NB4 (cell line): ENCODE results near the gene PHKA1.

ENCODE experiments used
- MYC ChIP-seq: IDR thresholded peaks from 2 replicates; pipeline ENCODE4 v1.6.1; 2011; ENCODE audit warnings: low read depth, low read length
- POLR2A ChIP-seq: IDR thresholded peaks from 2 replicates; pipeline ENCODE4 v1.6.1; 2011; ENCODE audit warnings: mild to moderate bottlenecking; ENCODE audit not compliant: insufficient read length; ENCODE audit errors: extremely low read depth
- TF ChIP-seq, protein P1 (sequence below): IDR thresholded peaks from one replicate; pipeline ENCODE4 v1.5.1; 2012; ENCODE audit warnings: low read depth, low read length

DNA sequence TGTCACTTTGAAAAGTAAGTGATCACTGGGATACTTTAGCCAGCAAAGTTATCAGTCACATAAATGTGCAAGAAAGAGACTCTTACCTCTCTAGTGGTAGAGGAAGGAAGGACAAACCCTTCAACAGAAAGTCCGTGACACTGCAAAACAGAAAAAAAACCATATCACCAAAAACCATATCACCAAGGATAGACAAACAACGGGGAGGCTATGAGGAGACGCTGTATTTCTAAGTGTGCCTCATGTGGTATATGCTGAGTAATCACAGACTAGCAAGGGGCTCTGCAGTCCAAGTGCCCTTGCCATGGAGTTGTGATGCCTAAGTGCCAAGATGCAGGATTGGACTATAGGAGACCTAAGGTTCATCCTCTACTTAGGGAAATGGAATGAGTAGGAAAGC, 129.9 kb downstream of the PHKA1 start:
- no peak for TF ChIP-seq POLR2A
- TF ChIP-seq, protein P1, sequence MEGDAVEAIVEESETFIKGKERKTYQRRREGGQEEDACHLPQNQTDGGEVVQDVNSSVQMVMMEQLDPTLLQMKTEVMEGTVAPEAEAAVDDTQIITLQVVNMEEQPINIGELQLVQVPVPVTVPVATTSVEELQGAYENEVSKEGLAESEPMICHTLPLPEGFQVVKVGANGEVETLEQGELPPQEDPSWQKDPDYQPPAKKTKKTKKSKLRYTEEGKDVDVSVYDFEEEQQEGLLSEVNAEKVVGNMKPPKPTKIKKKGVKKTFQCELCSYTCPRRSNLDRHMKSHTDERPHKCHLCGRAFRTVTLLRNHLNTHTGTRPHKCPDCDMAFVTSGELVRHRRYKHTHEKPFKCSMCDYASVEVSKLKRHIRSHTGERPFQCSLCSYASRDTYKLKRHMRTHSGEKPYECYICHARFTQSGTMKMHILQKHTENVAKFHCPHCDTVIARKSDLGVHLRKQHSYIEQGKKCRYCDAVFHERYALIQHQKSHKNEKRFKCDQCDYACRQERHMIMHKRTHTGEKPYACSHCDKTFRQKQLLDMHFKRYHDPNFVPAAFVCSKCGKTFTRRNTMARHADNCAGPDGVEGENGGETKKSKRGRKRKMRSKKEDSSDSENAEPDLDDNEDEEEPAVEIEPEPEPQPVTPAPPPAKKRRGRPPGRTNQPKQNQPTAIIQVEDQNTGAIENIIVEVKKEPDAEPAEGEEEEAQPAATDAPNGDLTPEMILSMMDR = no peak
- no peak for TF ChIP-seq MYC
